Measurements from ENCODE around the gene SFTPA2.
"Not testable (repeated sequence)": the region's sequence is repeated elsewhere in the genome, so short reads cannot be mapped to it uniquely, and the experiment has no call there.

The SFTPA2 gene

GRCh38 chr10:79560160-79560709 lies at the start of gene SFTPA2:
Gene SFTPA2 (minus strand): TSS chr10:79560407. CDS start chr10:79559483, 924 bp downstream.
- DNase-seq (ENCODE audit: low read depth in 3 of 3, low spot score in 1 of 3) = no peak

- DNase-seq (ENCODE audit: low read depth in 3 of 3, low spot score in 1 of 3) = peak in 1 of 3 donors; percentile 14
Measured at GRCh38 chr10:79608505-79609375, 48.5 kb upstream of the SFTPA2 start.

GRCh38 chr10:79605308-79605707 lies 45.1 kb upstream of the SFTPA2 start:
- DNase-seq (ENCODE audit: low read depth in 3 of 3, low spot score in 1 of 3) = no peak

- DNase-seq (ENCODE audit: low read depth in 3 of 3, low spot score in 1 of 3) = no peak
Measured at GRCh38 chr10:79604294-79604693, 44.1 kb upstream of the SFTPA2 start.

GRCh38 chr10:79602953-79603352 lies 42.7 kb upstream of the SFTPA2 start:
- no peak for DNase-seq (ENCODE audit: low read depth in 3 of 3, low spot score in 1 of 3)

- no peak for DNase-seq (ENCODE audit: low read depth in 3 of 3, low spot score in 1 of 3)
Measured at GRCh38 chr10:79601939-79602338, 41.7 kb upstream of the SFTPA2 start.

GRCh38 chr10:79599644-79600043 lies 39.4 kb upstream of the SFTPA2 start:
- DNase-seq (ENCODE audit: low read depth in 3 of 3, low spot score in 1 of 3) = not testable (repeated sequence)

- DNase-seq (ENCODE audit: low read depth in 3 of 3, low spot score in 1 of 3) = no peak
Measured at GRCh38 chr10:79595510-79595909, 35.3 kb upstream of the SFTPA2 start.

GRCh38 chr10:79594565-79594964 lies 34.4 kb upstream of the SFTPA2 start:
- DNase-seq (ENCODE audit: low read depth in 3 of 3, low spot score in 1 of 3) = not testable (repeated sequence)

GRCh38 chr10:79593377-79593776 lies 33.2 kb upstream of the SFTPA2 start:
- no peak for DNase-seq (ENCODE audit: low read depth in 3 of 3, low spot score in 1 of 3)

GRCh38 chr10:79588800-79589199 lies 28.6 kb upstream of the SFTPA2 start:
- no peak for DNase-seq (ENCODE audit: low read depth in 3 of 3, low spot score in 1 of 3)

- DNase-seq (ENCODE audit: low read depth in 3 of 3, low spot score in 1 of 3) = no peak
Measured at GRCh38 chr10:79586933-79587332, 26.7 kb upstream of the SFTPA2 start.

- no peak for DNase-seq (ENCODE audit: low read depth in 3 of 3, low spot score in 1 of 3)
Measured at GRCh38 chr10:79585870-79586527, 25.8 kb upstream of the SFTPA2 start.

- DNase-seq (ENCODE audit: low read depth in 3 of 3, low spot score in 1 of 3) = no peak
Measured at GRCh38 chr10:79583488-79584024, 23.3 kb upstream of the SFTPA2 start.

GRCh38 chr10:79582954-79583353 lies 22.7 kb upstream of the SFTPA2 start:
- not testable (repeated sequence) for DNase-seq (ENCODE audit: low read depth in 3 of 3, low spot score in 1 of 3)

- no peak for DNase-seq (ENCODE audit: low read depth in 3 of 3, low spot score in 1 of 3)
Measured at GRCh38 chr10:79582096-79582495, 21.9 kb upstream of the SFTPA2 start.

- DNase-seq (ENCODE audit: low read depth in 3 of 3, low spot score in 1 of 3) = no peak
Measured at GRCh38 chr10:79581044-79581443, 20.8 kb upstream of the SFTPA2 start.

- no peak for DNase-seq (ENCODE audit: low read depth in 3 of 3, low spot score in 1 of 3)
Measured at GRCh38 chr10:79579361-79579760, 19.2 kb upstream of the SFTPA2 start.

GRCh38 chr10:79570624-79571023 lies 10.4 kb upstream of the SFTPA2 start:
- DNase-seq (ENCODE audit: low read depth in 3 of 3, low spot score in 1 of 3) = not testable (repeated sequence)

GRCh38 chr10:79563426-79563825 lies 3.2 kb upstream of the SFTPA2 start:
- DNase-seq (ENCODE audit: low read depth in 3 of 3, low spot score in 1 of 3) = no peak

- peak; percentile 15 to 54 (median 22) for DNase-seq (ENCODE audit: low read depth in 3 of 3, low spot score in 1 of 3)
Measured at GRCh38 chr10:79562135-79562756, 2.0 kb upstream of the SFTPA2 start.
